GM18907 (cell line): ENCODE measurements around the gene UPK2.

Experiments
- ATAC-seq: cut with Tn5 transposase; IDR thresholded peaks from one replicate; pipeline ENCODE4 v1.9.1; 2021; ENCODE audit warnings: mild to moderate bottlenecking, moderate library complexity; ENCODE audit not compliant: unreplicated experiment

The UPK2 gene

DNA sequence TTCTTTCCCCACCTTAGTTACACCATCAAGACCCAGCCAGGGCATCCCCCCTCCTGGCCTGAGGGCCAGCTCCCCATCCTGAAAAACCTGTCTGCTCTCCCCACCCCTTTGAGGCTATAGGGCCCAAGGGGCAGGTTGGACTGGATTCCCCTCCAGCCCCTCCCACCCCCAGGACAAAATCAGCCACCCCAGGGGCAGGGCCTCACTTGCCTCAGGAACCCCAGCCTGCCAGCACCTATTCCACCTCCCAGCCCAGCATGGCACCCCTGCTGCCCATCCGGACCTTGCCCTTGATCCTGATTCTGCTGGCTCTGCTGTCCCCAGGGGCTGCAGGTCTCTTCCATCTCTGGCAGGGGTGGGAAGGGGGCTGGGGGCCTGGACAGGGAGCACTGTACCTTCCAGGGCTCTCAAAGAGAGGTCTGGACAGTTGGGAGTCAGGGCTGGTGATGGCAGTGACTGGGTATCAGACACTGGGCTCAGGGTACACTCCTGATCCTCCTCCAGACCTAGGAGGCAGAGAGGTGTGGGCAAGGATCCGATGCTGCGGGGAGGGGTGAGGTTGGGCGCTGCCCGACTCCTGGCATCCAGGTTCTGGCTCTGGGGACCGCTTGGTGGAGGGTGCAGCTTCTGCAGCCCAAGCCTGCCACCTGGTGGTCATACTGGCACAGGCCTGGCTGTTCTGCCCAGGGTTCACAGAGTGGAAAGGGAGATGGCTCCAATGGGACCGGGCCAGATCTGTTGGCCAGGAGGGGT lies at the start of gene UPK2:
Gene UPK2, plus strand, starts transcription at position 205 of the 753 bp plus-strand sequence. Its CDS starts 53 bp downstream, at position 258.
- peak; percentile 68 for ATAC-seq

DNA sequence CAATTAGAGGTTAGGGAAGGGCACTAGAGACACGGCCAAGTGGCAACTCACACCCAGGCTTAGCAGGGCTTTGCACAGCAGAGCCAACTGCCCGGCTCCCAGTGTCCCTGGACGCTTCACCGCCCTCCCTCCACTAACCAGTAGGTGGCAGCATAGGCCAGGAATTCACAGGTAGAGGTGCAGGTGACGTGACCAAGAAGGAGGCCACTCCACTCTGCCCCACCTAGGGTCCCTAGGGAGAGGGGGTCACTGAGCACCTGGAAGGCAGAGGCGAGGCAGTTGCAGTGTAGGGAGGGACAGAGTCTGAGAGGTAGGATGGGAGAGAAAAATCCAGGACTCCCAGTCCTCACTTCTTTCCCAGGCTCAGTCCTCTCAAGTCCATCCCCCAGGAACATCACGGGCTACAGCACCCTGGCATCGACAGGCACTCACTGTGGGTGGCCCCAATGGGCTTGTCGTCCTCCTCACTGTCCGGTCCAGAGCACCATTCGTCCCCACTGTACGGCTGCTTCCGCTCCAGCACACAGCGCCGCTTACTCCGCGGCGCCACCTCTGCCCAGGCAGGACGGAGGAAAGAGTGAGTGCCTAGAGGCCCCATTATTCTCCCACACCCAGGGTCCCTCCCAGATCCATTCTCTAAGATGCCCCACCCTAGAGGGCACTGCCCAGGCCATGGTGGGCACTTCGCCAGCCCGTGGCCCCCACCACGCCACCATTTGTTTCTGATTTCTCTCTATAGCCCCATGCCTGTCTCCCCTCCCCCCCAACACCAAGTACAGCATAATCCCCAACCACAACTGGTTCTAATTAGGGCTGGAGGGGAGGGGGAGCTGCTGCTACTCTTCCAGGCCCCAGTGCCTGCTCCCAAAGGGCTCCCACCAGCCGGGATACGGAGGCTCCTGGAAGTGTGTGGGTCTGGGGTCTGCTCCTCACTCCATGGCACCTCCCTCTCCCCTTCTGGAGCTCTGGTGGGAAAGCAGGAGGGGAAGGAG lies 48.8 kb upstream of the UPK2 start:
- ATAC-seq = peak; percentile 71

DNA sequence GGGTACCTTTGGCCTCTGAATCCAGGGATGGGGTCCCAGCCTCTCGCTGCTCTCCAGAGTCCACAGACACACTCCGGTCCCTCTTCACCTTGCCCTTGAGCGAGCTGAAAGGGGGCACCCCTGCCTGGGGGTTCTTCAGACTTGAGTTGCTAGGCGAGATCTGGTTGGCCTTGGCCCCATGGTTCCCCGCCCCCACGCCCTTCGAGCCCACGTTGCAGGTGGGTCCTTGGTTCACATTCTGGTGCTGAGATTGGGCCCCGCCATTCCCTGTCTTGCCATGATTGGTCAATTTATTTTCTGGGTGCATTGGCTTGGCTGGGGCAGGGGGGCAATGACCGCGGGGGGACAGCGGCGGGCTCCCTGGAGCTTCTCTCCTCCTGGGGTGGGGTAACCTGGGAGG lies 47.8 kb upstream of the UPK2 start:
- no peak for ATAC-seq

DNA sequence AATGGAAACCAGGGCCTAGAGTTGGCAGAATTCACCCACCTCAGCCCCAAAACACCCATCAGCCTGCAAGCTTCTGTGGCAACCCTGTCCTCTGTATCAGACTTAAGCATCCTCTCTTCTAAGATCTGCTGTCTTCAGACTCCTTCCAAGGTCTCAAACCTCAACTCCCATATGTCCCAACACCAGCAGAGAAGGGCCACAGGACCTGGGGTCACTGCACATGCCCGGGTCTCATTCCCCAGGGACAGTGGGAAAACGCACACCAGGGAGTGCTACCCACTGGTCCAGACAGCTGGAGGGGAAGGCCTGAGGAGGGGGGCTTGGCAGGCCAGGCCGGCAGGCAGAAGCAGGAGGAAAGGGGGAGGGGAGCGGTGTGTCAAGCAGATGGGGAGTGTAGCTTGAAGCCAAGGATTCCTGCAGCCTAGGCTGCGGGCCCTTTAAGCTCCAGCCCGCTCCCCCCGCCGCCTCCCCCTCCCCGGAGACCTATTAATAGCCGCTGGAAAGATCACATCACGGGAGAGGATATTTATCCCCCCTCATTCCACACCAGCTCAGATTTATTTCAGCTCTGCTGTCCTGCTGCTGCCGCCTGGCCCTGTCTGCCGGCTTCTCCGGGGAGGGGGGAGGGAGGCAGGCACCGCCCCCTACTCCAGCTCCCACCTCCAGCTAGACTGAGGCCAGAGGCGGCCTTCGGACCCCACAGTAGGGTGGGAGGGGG lies 47.0 kb upstream of the UPK2 start:
- ATAC-seq = no peak

DNA sequence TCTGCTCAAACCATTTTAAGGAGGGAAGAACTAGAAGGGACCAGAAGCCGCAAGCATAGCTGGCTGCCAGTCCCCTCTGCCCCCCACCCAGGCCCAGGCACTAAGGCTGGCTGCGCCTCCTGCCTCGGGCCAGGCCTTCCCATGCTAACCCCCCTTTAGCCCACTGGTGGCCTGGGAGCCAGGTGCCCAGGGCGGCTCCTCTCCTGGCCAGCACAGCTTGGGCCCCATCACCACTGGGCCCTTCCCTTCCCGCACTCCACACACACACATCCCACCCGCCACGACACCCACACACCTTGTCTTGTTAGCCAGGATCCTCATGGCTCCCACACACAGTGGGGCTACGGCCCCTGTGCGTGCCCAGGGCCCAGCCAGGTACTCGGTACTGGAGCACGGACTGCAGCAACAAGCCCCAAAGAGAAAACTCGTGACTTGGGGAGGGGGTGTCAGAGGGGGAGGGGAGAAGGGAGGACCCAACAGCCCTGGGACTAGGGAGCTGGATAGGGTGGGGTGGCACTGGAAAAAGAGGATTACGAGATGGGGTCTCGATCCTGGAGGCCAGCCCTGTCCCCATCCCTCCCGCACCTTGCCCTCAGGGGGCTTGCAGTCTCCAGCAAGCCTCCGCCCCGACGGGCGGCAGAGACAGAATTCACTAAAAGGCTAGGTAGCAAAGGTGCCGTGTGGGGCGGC lies 46.3 kb upstream of the UPK2 start:
- no peak for ATAC-seq

DNA sequence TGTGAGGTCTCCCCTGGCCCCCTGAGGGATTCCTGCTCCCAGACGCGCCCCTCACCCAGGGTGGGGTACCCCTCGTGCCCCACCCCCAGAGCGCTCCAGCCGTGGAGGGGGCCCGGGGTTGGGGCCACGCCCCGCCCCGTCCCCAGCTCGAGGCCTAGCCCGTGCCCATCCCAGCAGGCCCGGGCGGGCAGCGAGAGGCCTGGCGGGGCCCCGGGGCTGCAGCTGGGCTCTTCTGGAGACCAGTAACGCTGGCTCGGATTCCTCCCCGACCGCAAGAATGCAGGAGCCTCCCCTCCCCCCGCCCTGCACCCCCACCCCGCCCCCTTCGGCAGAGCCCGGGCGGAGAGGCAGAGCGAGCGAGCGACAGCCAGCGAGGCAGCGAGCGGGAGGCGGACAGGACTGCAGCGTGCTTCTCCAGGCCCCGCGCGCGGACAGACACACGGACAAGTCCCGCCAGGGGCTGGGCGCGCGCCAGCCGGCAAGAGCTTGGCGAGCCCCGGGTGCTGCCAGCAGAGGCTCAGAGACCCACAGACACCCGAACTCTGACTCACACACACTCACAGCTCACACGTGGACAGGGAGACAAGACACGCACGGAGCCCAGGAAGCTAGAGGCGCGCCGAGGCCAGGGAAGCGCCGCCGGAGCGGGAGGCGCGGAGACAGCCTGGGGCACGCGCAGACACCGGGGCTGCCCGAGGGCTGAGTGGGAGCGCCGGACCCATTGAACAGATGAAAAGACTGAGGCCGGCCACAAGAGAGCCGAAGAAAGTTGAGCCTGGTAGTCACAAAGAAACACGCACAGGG lies 45.6 kb upstream of the UPK2 start:
- no peak for ATAC-seq

DNA sequence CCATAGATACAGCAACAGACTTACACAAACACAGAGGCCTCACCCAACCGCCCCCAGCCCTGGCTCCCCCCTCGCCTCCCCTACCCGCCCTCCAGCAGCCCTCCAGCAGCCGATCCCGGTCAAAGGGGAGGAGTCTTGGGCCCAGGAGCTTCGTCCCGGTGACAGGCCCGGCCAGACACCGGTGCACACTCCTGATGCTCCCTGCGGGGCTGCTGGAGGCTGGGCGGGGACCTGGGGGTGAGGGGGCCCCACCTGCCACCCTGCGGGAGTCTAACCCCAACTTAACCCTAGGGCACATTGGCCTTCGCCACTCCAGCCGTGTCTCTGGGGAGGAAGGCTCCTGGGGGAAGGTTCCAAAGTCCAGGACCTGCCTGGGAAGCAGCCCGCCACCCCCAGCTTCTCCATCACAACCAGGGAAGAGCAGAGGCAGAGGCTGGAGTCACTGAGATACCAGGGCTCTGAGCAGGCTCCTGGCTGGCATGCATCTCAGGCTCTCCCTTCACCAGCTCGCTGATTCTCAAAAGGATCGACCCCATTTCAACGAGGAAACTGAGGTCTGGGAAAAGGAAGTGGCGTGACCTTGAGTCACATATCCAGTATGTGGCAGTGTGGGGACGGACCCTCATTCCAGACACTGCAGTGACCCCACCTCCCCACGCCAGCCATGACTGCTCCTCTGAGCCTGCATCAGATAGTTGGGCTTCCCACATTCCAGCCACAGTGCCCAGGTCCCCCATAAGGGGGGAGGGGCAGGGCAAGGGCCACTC lies 44.8 kb upstream of the UPK2 start:
- no peak for ATAC-seq

DNA sequence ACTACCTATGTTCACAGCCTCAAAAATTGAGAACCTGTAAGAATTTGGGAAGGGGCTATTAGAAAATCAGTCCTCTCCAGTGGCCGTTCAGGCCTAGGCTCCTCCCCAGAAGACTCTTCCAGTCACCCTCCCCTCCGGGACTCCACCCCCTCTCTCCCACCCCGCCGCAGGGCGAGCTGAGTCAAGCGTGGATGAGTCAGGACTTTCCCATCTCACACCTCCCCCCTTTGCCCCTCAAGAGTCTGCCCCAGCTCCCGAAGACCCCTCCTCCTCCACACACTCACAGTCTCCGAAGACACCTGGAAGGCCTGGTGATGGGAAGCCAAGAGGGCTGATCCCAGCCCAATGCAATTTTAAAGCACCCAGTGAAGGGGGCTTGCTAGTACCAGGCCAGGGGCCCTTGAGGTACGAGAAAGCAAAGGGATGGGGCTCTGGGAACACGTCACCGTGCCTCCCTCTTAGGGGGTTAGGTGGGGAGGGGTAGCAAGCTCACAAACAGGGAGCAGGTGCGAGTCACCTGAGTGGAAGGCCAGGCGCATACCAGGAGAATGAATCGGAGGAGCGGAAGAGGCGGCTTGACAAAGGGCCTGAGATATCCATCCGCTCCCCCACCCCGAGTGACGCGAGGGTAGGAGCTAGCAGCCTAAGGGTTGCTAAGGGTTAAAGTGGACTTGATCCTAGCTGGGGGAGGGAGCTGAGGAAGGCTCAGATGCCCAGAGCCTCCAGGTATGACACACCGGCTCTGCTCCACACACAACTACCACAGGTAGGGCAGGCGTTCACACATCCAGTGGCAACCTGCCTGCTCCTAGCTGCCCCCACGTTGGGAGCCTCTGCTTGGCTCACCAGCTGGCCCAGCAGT lies 44.0 kb upstream of the UPK2 start:
- no peak for ATAC-seq

DNA sequence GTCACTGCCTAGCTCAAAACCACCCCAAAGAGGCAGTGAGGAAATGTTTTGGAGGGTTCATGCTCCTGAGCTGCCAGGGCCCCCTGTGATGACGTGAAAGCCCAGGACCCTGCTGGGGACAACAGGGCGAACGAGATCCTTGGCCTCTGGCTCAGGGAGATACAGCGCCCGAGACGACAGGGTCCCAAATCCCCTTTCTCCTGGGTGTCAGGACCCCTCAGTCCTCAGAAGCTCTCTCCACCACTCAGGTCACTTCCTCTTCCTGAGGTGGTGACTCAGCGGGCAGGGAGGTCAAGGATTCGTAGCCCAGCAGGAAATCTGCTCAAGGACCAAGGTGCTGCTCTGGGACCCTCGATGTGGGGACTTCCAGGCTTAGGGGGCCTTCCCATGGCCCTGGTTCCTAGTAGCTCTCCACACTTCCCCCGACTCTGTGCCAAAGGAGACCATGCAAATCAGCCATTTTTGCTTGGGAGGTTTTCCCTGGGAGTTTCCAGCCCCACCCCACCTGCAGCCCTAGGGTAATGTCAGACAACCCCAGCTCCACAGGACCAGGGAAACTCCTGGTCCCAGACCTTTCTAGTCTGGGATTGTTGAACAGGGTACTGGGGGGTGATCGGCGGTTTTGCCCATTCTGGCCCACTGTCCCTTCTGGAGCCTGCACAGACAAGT lies 43.2 kb upstream of the UPK2 start:
- no peak for ATAC-seq

DNA sequence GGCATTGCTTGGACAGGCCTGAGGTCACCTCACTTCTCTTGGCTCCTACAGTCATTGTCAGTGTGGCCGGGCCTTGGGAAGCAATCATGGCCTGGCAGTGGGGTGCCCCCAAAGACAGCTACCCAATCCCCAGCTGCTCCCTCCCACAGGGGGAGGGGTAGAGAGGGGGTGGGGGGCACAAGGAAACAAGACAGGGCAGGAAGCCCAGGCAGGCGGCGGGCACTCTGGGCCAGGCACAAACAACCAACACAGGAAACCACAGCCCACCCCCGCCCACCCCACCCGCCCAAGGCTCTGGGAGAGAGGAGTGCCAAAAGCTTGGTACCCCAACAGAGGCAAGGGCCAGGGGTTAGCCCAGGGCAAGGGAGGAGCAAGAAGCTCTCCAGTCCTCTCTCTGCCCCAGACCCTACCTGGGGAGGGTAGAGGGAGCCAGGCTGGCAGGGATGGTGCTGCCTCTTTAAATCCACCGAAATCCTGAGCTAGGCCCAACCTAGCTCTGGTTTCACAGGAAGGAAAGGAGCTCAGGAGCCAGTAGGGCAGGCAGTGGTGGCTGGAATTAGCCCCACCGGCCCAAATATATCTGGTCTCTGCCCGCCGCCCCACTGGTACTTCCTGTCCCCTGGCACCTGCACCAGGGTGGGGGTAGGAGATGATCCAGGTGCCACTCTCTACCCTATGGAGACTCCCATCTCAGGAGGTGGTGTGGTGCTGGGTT lies 42.5 kb upstream of the UPK2 start:
- ATAC-seq = no peak

DNA sequence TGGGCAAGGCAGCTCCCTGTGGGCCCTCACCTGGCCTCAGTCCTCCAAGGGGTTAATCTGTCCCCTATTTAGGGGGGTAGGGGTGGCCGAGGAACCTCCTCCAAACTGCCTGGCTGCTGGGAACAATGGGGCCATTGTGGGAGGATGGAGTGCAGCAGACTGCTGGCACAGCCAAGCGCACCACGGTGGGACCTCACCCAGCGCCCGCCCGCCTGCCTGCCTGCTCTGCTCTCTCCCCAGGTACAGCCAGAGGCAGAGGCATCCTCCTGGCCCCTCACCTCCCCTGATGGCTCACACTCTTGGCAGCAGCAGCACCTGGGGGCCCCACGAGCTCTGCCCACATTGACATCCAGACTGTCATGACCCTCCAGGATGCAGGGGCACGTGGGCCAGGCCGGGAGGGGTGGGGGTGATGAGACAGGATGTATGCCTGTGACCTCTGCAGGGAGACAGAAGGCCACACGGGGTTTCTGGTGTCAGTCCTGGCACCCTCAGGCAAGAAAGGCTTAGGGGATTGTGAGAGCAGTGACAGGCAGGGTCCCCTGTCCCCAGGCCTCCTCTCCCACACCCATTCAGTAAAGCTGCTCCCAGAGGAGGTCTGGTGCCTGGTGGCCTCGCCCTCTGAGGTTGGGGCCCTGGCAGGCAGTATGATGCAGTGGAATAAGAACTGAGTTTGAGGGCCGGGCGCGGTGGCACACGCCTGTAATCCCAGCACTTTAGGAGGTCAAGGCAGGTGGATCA lies 41.8 kb upstream of the UPK2 start:
- no peak for ATAC-seq

DNA sequence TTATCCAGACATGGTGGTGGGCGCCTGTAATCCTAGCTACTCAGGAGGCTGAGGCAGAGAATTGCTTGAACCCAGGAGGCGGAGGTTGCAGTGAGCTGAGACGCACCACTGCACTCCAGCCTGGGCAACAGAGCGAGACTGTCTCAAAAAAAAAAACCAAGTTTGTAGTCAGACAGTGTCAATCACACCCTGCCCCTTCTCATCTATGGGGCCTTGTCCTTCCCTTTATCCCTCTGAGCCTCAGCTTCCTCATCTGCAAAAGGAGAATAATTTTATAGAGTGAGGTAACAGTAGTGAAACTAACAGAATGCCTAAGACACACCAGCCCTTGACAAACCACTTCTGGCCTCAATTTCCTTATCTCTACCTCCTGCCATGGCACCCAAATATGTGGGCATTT lies 41.1 kb upstream of the UPK2 start:
- ATAC-seq = no peak

DNA sequence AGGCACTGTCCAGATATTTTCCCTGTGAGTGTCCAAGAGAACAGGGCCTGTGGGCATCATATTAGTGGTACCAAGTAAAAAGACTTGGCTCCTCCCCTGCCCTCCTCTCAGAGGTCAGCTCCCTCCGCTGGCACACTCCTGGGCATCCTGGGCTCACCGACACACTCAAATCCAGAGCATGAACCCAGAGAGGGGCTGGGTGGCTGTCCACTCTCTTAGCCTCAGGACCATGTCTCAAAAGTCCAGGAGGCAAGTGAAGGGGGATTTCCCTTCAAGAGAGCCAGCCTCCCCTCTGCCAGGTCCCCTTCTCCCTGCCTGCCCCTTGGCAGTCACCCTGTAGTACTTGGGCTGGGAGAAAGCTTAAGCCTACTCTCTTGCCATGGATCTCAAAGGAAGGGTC lies 40.7 kb upstream of the UPK2 start:
- no peak for ATAC-seq

DNA sequence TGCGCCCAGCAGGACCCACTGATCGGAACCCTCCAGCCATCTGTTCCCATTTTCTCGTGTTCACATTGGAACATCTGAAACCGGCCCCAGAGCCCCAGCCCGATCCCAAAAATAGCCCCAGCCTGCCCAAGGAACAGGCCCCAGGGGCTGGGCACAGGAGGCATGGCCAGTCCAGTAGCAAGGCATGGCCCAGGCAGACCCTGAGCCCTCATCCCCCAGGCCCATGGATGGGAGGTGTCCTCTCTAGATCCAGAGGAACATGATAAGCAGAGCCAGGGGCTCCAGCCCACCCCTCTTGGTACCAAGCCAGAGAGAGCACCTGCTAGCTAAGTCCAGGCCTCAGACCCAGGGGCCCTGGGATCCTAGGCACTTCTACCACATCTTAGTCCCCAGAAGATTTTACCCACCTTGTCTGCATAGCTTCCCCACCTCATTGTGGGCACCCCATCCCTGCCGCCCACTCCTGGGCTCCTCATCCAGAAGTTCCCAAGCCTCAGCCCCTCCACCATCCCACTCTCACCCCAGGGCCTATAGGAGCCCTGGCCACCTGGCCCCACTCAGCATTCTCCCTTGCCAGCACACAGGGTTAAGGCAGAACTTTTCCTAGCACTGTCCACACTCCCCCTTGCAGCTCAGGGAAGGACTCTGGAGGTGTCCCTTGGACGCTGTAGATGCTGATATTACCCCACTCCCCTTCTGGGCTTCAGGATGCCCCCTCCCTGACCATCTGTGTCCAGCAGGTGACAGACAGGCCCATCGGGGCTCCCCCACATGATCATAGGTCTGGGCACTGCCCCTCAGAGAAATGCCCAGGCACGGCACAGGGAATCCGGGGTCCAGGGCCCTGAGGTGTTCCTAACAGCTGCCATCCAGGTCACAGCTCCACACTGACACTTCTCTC lies 39.9 kb upstream of the UPK2 start:
- no peak for ATAC-seq

DNA sequence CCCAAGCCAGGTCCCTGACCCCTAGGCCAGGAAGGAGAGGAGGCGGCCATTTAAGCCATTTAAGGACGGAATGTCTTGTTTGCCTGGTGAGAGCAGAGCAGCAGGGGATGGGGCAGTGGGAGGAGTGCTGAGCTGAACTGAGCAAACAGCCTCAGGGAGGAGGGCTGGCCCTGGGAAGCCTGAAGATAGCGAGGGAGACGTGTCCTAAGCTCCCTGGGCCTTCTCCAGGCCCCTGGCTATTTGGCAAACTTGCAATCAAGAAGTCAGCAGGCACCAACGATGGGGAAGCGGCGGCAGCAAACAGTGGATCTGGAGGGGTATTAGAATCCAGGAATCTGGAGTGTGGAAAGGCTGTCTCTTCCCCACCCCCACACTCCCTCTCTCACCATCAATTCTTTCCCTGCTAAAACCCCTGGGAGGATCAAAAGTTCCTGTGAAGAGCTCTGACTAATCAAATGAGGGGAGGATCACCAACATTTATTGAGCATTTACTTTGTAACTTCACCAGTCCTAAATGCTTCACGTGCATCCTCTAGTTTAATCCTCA lies 39.2 kb upstream of the UPK2 start:
- ATAC-seq = no peak
